Measurements from ENCODE around the gene ZFAND3.

- TF ChIP-seq CTCF (IDR thresholded peaks at IDR 0.05; ENCODE audit: low read length) (no peak), EZH2phosphoT487 (IDR thresholded peaks at IDR 0.05; ENCODE audit: low read length) (no peak)
These were observed 355.4 kb downstream of the ZFAND3 start for GRCh38 chr6:38174806-38175495.
